Smooth muscle cell (in vitro differentiated cells): ENCODE data around the gene LSM6. TPM values are rescaled to one million over a fixed set of nuclear protein-coding genes. Genes with fewer than 3 reads are reported as not detected.

ENCODE experiments used
- DNase-seq: peaks from one replicate; lab custom pipeline; 2025; ENCODE audit not compliant: unreplicated experiment; lab: John Stamatoyannopoulos, UW
- H2AFZ ChIP-seq: fragments of 200-600 bp; sonication (generic); 2 replicates; pipeline ENCODE4 v1.6.0; 2016; ENCODE audit warnings: antibody characterized with exemption, low read depth, mild to moderate bottlenecking
- H3F3A ChIP-seq: fragments of 200-600 bp; sonication (generic); 2 replicates; pipeline ENCODE4 v1.6.0; 2017; ENCODE audit warnings: antibody characterized with exemption, low read depth
- H3K27ac ChIP-seq: fragments of 200-600 bp; sonication (generic); 2 replicates; pipeline ENCODE4 v1.5.1; 2016; ENCODE audit warnings: low read depth, mild to moderate bottlenecking
- H3K27me3 ChIP-seq: fragments of 200-600 bp; sonication (generic); 2 replicates; pipeline ENCODE4 v1.6.1; 2016; ENCODE audit warnings: low read depth, mild to moderate bottlenecking
- H3K36me3 ChIP-seq: fragments of 200-600 bp; sonication (generic); 2 replicates; pipeline ENCODE4 v1.5.1; 2016; ENCODE audit warnings: low read depth
- H3K4me1 ChIP-seq: fragments of 200-600 bp; sonication (generic); 2 replicates; pipeline ENCODE4 v1.5.1; 2016; ENCODE audit warnings: low read depth
- H3K4me2 ChIP-seq: fragments of 200-600 bp; sonication (generic); 2 replicates; pipeline ENCODE4 v1.6.0; 2016; ENCODE audit warnings: mild to moderate bottlenecking
- H3K4me3 ChIP-seq: fragments of 200-600 bp; sonication (generic); 2 replicates; pipeline ENCODE4 v1.5.1; 2016; ENCODE audit warnings: mild to moderate bottlenecking
- H3K79me2 ChIP-seq: fragments of 200-600 bp; sonication (generic); 2 replicates; pipeline ENCODE4 v1.6.0; 2016; ENCODE audit warnings: low read depth, mild to moderate bottlenecking
- H3K9ac ChIP-seq: fragments of 200-600 bp; sonication (generic); 2 replicates; pipeline ENCODE4 v1.6.0; 2016; ENCODE audit warnings: low read depth
- H3K9me3 ChIP-seq: fragments of 200-600 bp; sonication (generic); replicated peaks from 2 replicates; pipeline ENCODE4 v1.5.1; 2016; ENCODE audit warnings: low read depth
- H4K20me1 ChIP-seq: fragments of 200-600 bp; sonication (generic); 2 replicates; pipeline ENCODE4 v1.6.0; 2016; ENCODE audit warnings: low read depth
- WGBS: methylation state at CpG from one replicate; pipeline ENCODE4 v1.1.7; 2016; ENCODE audit warnings: low lambda C conversion rate; 5-methylcytosine and 5-hydroxymethylcytosine counted together
- polyA plus RNA-seq: library from polyadenylated mRNA; unstranded; fragments of >200 nt; fragmentation: Nextera tagmentation; extraction: Ambion mirVana; gene quantifications from 2 replicates; pipeline ENCODE4 v1.2.1, GENCODE V29; 2016
- total RNA-seq: library from RNA; depleted of rRNA; stranded (reverse); fragments of >200 nt; gene quantifications from 2 replicates; pipeline ENCODE4 v1.2.3, GENCODE V29; 2014
- TF ChIP-seq, protein P1 (sequence below): fragments of 200-600 bp; sonication (generic); IDR thresholded peaks from 2 replicates; pipeline ENCODE4 v1.5.1; 2017; ENCODE audit warnings: borderline replicate concordance, mild to moderate bottlenecking, antibody characterized with exemption; ENCODE audit not compliant: insufficient read depth, poor library complexity, severe bottlenecking

LSM6 gene
- total and polyA plus RNA-seq, 2 experiments from 2014 or later = 36.9 to 58.5 TPM

DNA sequence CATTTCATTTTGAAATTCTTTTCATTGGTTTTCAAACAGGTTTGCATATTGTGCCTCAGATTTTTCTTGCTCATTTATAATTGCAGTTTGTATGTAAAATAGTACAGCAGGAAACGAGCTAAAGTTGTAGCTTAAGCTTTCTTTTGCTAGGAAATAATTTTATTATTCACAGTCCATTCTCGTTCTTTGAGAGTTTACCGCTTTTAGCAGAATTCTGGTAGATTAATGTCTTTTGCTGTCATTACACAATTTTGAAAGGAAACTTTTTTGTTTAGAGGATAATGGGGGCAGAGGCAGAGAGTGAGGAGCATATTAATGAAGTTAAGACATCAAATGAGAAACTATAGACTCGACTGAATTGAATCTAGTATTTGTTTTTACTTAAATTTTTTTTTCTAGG is 10.5 kb downstream of the LSM6 start:
- Histone ChIP-seq H3K27me3 (no peaks in the 10 kb centered on the region), H4K20me1 (peaks cover 32% of the 10 kb centered on the region), H3K9ac (no peak overlapping the region), H3K27ac (no peak overlapping the region), H3F3A (no peaks in the 10 kb centered on the region), H3K79me2 (peaks cover 22% of the 10 kb centered on the region), H3K4me2 (no peak overlapping the region), H2AFZ (no peak overlapping the region), H3K36me3 (peaks cover 8% of the 10 kb centered on the region), H3K4me1 (no peaks in the 10 kb centered on the region), H3K4me3 (no peak overlapping the region), H3K9me3 (no peaks in the 10 kb centered on the region)
- TF ChIP-seq, protein P1, sequence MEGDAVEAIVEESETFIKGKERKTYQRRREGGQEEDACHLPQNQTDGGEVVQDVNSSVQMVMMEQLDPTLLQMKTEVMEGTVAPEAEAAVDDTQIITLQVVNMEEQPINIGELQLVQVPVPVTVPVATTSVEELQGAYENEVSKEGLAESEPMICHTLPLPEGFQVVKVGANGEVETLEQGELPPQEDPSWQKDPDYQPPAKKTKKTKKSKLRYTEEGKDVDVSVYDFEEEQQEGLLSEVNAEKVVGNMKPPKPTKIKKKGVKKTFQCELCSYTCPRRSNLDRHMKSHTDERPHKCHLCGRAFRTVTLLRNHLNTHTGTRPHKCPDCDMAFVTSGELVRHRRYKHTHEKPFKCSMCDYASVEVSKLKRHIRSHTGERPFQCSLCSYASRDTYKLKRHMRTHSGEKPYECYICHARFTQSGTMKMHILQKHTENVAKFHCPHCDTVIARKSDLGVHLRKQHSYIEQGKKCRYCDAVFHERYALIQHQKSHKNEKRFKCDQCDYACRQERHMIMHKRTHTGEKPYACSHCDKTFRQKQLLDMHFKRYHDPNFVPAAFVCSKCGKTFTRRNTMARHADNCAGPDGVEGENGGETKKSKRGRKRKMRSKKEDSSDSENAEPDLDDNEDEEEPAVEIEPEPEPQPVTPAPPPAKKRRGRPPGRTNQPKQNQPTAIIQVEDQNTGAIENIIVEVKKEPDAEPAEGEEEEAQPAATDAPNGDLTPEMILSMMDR = no peak
- no peak for DNase-seq
- WGBS = 98% methylated on average over 4 of the region's 4 CpGs

DNA sequence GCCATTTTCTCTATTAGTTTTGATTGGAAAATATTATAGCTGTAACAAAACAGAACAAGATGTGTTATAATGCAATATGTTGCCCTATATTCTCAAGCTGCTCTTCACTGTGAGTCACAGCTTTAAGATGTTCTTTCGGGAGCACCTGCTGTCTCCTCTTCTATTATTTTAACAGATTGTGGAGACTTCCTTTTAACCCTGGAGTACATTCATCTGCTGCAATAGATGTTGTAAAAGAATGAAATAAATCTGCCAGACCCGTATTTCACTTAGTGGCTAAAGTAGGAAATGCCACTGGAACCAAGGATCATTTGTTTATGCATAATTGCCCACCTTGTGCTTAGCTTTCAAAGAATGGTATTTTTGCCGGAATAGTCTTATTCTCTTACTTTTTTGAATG is 11.1 kb downstream of the LSM6 start:
- Histone ChIP-seq H3K36me3 (peaks cover 8% of the 10 kb centered on the region), H3K4me1 (no peaks in the 10 kb centered on the region), H3K27me3 (no peaks in the 10 kb centered on the region), H3K79me2 (peaks cover 17% of the 10 kb centered on the region), H3K9ac (no peak overlapping the region), H3K4me3 (no peak overlapping the region), H3K9me3 (no peaks in the 10 kb centered on the region), H3K4me2 (no peak overlapping the region), H4K20me1 (peaks cover 26% of the 10 kb centered on the region), H3K27ac (no peak overlapping the region), H3F3A (no peaks in the 10 kb centered on the region), H2AFZ (no peak overlapping the region)
- 93% methylated on average over 3 of the region's 3 CpGs for WGBS
- no peak for DNase-seq
- TF ChIP-seq, protein P1 = no peak

DNA sequence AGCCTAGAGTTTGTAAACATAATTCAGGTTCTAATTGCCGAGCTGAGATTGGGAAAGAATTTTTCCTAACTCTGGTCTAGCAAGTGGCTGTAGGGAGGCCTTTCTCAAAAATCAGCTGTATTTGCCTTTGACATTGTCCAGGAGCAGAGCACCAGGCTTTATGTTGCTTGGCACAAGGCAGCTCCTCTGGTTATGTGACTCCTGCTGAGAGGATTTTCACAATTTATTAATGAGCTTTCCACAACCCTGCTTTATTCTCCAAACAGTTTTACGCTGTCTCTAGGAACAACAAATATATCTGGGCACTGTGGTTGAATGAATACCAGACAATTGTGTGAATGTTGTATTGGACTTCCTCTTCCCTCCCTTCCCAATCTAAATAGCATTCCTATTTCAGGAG is 14.9 kb downstream of the LSM6 start:
- TF ChIP-seq, protein P1 = no peak
- Histone ChIP-seq H4K20me1 (peaks cover 4% of the 10 kb centered on the region), H3K36me3 (peaks cover 8% of the 10 kb centered on the region), H3K4me3 (no peak overlapping the region), H3K79me2 (no peaks in the 10 kb centered on the region), H3K9me3 (no peaks in the 10 kb centered on the region), H3K27me3 (no peaks in the 10 kb centered on the region), H2AFZ (no peak overlapping the region), H3F3A (no peaks in the 10 kb centered on the region), H3K9ac (no peak overlapping the region), H3K27ac (no peak overlapping the region), H3K4me1 (peaks cover 4% of the 10 kb centered on the region), H3K4me2 (no peak overlapping the region)
- no peak for DNase-seq
- 77% methylated on average over 2 of the region's 2 CpGs for WGBS

DNA sequence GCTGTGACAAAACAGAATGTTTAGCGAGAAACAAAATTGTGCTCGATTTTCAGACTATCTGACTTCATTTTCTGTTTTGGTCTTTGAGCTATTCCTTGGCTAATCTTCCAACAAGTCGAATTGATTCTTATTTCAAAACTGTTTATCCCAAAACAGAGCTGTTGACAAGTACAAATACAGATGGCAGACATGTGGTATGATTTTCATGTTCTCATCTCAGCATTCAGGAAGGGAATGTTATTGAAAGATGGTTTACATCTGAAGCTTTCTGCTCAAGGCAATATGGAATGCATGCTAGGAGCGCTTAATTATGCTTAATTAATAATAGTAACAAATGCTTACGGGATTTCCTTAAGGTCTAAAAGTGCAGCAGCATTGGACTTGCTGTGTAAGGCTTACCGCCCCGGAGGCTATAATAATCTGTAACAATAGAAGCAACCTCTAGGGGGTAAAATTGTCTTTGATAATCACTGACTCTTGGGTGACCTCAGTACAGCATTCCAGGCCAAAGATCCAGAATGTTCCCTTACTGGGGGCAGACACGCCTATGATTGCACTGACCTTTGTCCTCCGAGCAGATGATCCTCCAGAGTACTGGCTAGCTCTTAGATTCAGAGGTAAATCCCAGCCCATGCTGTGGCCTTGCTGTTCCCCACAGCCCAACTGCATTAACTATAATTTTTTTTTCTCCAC is 16.4 kb downstream of the LSM6 start:
- H3K27ac ChIP-seq = no peak overlapping the region
- H3K4me1 ChIP-seq = peaks cover 8% of the 10 kb centered on the region
- WGBS = 90% methylated on average over 9 of the region's 9 CpGs
- no peak overlapping the region for H3K9ac ChIP-seq
- no peak overlapping the region for H3K4me3 ChIP-seq
- H3K79me2 ChIP-seq = no peaks in the 10 kb centered on the region
- no peaks in the 10 kb centered on the region for H3K27me3 ChIP-seq
- TF ChIP-seq, protein P1 = no peak
- H3K9me3 ChIP-seq = no peaks in the 10 kb centered on the region
- no peak for DNase-seq
- peaks cover 3% of the 10 kb centered on the region for H3K36me3 ChIP-seq
- no peaks in the 10 kb centered on the region for H4K20me1 ChIP-seq
- no peak overlapping the region for H2AFZ ChIP-seq
- H3K4me2 ChIP-seq = no peak overlapping the region
- no peaks in the 10 kb centered on the region for H3F3A ChIP-seq
